ENCODE data around the gene ACBD6.

Gene ACBD6

GRCh38 chr1:180239145-180240096 lies 263.0 kb downstream of the ACBD6 start:
- DNase-seq (ENCODE audit: low read depth): no peak

DNA sequence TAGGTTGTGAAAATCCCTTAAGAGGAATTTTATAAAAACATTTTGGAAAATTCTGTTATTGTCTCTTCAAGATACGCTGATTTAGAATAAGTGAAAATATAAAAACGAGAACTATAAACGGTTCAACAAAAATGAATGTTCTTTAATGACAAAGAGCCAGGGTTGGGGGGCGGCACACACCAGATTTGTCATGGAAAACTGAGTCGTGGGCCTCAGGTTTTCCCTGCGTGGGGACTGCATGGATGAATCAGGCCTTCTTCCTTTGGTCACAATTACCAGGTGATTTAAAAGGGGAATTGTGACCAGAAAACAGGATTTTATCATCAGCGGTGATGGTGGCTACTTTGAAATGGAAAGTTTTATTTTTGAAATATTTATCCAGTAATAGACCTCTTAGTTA lies 263.7 kb downstream of the ACBD6 start:
- DNase-seq (ENCODE audit: low read depth): no peak

Measured in stimulated activated CD8-positive, alpha-beta memory T cell treated with anti-CD3 and anti-CD28 coated beads, Interleukin-12 subunit alpha, Interleukin-12 subunit beta, amount 100 ng/mL, for 4 hours (primary cell).